ENCODE measurements around the gene ANO6.

- TF ChIP-seq CTCF (IDR thresholded peaks at IDR 0.05 in 8 of 11, conservative IDR thresholded peaks at IDR 0.05 in 3 of 11), result no peak
- TF ChIP-seq POLR2A (IDR thresholded peaks at IDR 0.05), result no peak
- no peak for TF ChIP-seq POLR2AphosphoS5 (IDR thresholded peaks at IDR 0.05)
Measured at GRCh38 chr12:45254254-45254653, 38.4 kb downstream of the ANO6 start.
